Activated CD4-positive, alpha-beta T cell treated with anti-CD3 and anti-CD28 coated beads, Interleukin-2, amount 50 U/mL, for 48 hours (primary cell): ENCODE measurements around the gene BAG1.
A peak's percentile ranks its signal among the peaks of the same experiment; 100 is the strongest.

Experiments used
- DNase-seq, 2 experiments: peaks; one replicate each; pipeline ENCODE4 v3.0.0-alpha.2; 2020

The BAG1 gene

DNA sequence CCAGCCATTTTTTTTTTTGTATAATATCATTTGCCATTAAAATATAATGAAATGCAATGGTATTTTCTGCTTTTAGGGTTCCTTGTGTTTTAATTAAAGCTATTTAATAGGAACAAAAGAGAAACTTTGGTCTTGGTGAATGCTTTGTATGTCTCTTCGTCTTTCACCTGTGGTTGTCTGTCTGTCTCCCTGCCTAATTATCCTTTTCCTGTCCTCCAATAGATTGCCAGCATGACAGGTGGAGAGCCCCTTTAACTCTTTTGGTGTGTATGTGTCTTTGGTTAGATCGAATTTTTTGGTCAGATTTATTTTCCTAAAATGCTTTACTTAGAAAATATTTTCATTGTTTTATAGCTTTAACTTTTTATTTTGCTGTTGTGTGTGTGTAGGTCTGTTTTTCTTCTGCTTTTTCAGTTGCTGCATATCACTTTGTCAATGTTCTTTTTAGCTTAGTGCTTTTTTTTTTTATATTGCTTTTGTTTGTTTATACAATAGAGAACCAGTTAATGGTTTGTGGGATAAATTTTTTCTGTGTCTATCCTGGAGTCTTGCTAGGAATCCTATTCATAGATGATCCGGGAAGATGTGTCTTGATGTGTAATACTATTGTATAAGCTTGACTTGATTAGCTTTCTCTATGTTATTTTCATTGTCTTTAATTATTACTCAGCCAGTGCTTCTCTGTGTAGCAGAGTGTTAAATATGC is 8.9 kb upstream of the BAG1 start:
- no peak for DNase-seq

DNA sequence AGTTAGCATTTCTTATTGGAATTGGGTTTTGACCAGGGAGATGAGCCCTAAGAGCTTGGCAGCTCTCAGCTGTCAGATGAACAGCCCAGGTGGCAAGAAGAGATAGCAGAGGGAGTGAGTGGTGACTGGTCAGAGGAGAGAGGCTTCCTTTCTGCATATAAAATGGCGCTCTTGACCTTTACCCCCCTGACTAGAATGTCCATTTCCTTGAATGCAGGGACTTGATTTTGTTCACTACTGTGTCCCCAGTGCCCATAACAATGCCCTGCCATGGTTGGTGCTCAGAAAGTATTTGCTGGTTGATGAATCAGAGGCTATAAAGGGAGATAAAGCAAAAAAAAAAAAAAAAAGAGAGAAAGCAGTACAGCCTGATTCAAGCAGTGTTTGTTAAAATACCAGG is 7.6 kb upstream of the BAG1 start:
- DNase-seq, result no peak

DNA sequence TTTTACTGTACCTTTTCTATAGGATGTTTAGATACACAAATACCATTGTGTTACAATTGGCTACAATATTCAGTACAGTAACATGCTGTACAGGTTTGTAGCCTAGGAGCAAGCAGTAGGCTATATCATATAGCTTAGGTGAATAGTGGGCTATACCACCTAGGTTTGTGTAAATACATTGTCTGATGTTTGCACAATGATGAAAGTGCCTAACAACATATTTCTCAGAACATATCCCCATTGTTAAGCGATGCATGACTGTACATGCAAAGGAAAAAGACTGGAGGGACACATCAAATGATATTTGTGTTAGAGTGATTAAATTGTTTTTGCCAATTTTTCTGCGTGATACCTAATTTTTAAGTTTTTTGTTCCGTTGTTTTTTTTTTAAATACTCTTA is 5.6 kb upstream of the BAG1 start:
- no peak for DNase-seq

DNA sequence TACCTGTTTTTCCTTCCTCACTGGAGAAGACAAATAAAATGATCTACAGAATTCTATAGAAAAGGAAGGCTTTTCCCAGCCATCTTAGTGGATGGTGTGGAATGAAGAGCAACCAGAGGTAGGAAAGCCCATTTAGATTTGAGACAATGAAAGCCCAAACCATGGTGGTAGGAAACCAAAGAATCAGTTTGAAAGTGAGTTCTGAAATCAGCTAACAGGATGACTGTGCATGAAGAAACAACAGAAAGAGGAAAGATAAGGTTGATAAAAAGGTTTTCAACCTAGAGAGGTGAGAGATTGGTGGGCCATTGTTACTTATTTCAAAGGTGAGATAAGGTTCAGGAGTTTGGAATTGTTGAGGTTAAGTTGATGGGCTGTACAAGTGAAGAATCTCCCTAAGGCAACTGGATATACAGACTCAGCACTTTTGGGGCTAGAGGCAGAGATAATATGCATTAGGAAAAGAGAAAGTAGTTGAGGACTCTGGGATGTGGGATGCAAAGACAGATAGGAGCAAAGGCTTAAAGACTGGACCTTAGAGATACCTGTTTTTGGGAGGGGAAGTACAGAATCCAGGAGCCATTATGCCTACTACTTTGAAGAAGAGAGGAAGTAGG is 2.8 kb upstream of the BAG1 start:
- DNase-seq, result no peak

DNA sequence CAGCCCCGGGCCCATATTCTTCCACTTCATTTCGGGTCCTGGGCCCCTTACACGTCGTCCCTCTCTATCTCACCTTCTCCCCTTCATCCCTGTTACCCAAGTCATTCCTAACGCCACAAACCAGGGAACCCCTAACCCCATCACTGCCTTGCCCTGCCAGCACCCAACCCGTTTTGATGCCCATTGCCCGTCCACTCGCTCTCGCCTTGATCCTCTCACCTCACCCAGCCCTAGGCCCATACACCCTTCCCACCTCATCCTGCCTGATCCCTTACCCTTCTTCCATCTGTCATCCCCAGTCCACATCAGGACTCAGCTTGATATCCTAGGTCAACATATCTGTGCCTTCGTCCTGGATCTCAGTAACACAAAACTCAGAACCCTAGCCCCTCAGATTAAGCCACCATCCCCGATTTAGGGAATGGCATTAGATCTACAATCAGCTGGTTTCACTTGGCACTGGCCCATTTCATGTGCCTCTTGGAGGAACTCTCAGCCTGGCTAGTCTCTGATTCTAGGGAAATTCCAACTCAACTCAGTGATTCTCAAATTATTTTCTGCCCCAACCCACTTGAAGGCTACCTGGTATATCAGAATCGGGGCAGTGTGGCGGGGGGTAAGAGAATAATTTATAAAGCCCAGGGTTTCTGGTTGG is 830 bp upstream of the BAG1 start:
- DNase-seq, result no peak

DNA sequence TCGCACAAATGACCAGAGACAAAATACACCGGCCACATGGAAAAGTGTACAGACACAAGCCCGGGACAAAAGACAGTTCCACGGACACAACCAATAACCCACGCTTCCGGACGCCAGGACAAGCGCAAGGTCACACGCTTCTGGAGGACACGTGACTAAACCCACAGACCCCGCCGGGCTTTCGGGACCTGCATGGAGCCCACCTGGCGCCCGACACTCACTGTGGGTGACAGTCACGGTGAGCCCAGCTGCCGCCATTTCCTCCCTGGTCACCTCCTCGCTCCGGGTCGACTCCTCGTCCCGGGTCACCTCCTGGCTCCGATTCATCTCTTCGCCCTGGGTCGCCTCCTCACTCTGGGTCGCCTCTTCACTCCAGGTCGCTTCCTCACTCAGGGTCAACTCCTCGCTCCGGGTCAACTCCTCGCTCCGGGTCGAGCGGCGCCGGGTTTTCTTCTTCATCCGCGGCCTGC is 470 bp downstream of the BAG1 start:
- DNase-seq, result peak; percentile 43 to 52

DNA sequence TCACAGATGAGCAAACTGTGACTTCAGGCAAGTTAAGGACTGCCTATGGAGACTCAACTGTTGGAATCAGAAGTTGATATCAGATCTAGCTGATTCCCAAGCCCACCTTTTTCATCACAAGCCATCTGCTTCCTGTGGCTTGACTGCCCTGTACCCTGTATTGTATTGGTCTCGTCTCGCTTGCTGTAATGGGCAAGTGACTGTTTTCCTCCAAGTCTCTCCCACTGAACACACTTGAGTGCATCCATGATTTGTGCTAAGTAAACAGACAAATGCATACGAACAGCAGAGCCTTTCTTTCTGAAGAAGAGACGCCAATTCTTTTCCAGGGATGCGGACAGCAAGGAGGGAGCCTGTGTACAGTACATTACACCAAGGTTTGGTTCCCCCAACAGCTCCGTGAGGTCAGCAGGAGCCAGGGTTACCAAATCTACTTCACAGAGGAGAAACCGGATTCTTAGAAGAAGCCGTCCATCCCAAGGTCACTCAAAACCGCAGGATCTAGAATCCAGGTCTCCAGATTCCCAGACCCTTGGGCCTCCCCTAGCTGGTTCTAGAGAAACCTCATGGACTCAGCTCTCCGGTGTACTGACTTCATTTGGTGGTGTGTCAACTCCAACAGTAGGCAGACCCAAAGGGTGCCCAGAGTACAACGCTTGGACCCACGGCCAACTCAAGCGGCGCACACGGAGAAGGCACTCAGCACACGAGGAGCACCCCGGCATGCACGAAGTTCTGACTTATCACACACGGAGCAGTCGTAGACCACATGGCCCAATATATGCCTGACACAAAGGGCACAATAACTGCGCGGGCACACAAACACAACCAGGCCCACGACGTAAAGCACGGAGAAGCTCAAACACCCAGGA is 1.1 kb downstream of the BAG1 start:
- peak in 1 of 2 experiments; percentile 22 for DNase-seq

DNA sequence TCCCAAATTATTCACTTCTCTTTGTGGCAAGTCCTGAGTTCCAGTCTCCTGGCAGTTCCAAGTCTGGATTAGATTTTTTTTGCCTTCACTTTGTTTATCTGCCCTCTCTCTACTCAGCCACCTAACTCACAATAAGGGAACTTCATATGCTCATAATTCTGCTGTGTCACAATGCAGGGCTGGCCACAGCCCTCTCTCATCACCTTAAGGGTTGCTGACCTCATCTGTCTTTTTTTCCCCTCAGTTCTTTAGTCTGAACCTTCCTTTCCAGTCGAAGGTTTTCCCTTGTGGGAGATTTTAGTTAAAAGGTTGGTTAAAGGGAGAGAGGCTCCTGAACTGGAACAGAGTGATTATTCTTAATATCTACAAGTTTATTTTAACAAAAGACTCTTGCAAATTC is 4.1 kb downstream of the BAG1 start:
- no peak for DNase-seq

DNA sequence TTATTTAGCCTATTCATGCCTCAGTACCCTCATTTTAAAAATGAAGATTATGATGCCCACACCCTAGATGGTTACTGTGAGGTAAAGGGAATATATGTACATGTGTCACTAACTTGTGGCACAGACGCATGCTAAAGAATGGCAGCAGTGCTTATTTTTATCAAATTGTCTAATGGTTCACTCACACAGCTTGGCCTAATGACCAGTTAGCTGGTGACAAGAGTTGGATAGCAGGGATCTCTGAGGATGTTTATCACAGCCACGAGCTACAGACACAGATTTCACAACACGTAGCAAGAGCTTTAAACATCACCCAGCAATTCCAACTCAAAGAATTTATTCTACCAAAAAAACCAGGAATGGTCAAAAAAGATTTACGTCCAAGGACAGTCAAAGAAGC is 7.2 kb downstream of the BAG1 start:
- no peak for DNase-seq

DNA sequence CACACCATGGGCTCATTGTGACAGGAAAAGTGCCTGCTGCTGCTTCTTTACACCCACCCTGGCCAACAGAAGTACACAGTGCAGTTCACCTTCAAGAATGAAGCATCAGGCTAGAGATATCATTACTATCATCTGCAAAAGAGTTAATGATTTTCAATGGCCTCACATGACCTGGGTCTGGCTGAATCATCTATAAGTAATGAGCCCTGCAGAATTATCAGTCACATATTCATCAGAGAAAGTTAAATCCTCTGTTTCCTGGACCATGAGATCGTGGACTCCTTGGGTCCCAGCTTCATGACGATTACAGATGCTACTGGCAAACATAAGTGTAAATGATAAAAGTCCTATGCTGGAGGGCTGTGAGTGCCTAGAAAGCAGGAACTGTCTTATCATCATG is 8.3 kb downstream of the BAG1 start:
- no peak for DNase-seq

DNA sequence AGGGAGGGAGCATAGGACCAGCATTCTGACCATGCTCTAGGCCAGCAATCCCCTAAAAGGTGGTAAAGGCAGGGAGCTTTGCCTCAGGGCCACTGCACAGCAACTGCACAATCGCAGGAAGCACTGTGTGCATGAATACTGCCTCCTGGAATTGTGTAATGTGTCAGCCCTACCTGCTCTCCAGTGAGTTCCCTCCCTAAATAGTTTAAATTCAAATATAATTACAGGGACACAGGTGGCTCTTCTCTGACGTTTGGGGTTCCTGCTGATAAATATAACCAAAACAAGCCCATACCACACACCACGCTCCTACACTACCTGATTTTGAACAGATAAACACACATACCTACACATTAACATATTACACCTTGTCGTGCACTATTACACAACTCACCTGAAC is 9.0 kb downstream of the BAG1 start:
- DNase-seq, result no peak

DNA sequence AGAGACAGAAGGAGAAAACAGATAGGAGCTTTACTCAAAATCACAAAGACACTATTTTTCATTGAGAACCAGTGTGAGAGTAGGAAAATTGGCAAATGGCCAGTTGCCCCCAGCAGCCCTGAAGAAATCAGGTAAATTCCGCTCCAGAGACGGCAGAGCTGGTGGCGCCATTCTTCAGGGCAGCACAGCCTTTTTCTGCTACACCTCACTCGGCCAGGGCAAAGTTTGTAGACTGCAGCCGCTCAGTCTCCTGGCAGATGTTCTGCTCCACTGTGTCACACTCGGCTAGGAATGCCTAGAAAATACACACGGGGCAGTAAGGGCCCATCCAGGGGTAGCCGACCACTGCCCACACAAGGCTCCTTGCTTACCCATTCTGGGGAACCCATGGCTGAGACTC is 9.5 kb downstream of the BAG1 start:
- no peak for DNase-seq

DNA sequence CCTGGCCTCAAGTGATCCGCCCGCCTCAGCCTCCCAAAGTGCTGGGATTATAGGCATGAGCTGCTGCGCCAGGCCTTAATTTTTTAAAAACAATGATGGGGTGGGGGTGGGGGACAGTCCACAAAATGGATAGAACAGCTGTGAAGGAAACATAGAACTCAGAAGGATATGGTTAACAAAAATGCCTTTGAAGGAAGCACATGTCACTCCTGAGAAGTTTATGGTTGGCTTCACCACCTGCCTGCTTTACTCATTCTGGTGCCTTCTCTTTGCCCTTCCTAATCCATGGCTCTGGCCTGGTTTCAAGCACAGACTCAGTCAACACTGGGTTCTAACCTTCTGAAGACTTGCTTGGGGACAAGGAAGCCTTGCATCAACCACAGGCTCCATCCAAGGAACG is 10.3 kb downstream of the BAG1 start:
- DNase-seq, result no peak

DNA sequence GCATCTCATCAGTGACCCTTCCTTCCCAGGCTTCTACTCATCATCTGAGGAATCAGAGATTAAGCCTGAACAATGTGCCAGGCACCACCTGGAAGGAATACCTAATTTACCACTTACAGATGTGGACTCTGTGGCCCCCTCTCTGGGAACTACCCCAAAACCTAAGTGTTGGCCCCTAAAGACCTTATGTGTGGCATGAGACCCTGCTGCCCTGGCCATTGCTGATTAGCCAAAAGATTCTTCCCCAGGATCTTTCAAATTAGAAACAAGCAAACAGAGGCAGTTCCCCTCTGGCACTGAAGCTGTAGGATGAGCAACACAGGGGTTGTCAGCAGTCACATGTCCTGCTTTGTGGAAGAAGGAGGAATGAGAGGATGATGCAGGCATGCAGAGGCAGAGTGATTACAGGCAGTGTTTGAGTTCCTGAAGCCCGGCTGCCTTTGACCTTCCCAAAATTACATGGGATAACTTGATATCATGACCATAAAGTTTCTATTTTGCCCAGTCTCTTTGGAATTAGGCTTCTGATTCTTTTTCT is 14.0 kb downstream of the BAG1 start:
- DNase-seq, result no peak

DNA sequence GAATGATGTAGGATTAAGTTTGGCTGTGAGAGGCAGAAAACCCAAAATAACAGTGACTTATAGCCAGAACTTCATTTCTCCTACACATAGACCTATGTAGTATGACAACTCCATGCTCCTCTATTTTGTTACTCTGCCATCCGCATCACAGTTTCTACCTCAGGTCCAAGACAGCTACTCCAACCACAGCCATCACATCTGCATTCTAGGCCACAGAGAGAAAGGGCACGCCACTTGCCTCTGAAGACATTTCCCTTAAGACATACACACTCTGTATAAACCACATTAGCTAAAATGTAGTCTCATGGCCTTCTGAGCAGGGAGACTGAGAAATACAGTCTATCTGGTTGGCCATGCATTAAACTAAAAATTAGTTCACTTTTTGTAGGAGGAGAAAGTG is 14.5 kb downstream of the BAG1 start:
- DNase-seq, result no peak

DNA sequence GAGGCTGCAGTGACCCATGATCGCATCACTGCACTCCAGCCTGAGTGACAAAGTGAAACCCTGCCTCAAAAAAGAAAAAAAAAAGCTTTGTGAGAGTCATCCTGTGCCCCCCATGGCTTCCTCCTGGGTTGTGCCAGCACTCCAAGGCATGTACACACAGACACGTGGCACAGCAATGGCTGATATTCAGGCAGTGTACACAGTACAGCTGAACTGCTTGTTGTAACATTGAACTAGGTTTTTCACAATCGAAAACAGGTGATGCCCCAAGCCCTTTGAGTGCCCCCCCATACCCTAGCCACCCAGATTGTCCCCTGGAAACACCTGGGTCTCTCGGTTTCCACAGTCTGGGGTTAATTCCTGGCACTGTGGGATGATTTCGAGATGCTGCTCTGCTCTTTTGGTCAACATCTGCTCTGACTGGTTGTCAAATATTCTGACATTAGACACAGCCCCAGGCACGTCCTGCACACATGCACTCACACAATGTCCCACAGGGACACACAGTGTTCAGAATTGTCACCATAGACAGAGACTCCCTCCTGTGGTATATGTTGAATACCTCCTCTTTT is 15.3 kb downstream of the BAG1 start:
- DNase-seq, result no peak

DNA sequence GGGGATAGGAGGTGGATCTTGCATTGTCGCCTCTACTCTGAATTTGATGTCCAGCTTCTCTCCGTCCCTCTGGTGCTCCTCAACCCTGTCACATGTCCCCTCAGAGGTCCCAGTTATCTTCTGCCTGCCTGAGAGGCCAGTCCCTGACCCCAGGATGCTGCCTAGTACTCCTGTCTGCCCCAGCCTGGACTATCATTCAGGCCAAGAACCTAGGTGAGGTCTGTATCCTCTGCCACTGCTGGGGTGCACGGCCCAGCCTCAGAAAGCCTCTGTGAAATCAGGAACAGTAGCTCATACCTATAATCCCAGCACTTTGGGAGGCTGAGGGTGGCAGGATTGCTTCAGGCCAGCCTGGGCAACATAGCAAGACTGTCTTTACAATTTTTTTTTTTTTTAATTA is 15.9 kb downstream of the BAG1 start:
- no peak for DNase-seq

DNA sequence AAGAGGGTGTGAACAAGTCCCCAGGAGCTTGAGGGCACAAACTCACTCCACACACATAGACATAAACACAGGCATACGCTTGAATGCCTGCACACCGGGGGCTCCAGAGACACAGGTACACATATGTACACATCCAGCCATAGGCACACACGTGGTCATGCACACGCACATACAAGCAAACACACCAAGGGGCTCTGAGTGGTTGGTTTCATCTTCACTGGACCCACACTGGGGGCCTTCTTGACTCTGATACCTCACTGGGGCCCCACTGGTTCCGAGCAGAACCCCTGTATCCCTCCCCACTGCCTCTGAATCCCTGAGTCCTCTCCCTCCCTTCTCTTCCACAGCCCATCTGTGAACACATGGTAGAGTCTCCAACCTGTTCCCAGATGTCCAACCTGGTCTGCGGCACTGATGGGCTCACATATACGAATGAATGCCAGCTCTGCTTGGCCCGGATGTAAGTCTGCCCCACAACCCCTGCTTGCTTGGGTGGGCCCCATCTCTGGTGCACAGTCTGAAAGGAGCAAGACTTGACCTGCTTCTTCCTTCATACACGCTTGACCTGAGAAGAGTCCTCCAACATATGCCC is 18.1 kb downstream of the BAG1 start:
- no peak for DNase-seq

DNA sequence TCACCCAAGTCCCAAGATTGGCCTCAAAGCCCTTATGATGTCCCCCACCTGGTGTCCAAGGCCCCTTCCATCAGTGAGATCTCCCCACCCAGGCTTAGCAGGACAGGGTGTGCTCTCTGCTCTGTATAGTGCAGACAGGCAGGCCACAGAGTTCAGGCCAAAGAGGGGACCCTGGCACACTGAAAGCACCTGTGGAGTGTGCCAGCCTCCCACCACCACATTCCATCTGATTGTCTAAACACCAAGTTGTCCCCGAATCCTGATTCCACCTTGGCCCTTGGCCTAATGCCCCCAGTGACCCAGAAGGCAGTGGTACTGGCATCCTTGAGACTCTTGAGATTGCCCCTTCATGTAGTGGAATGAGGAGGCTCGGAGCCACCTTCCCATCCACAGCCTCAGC is 19.2 kb downstream of the BAG1 start:
- no peak for DNase-seq

DNA sequence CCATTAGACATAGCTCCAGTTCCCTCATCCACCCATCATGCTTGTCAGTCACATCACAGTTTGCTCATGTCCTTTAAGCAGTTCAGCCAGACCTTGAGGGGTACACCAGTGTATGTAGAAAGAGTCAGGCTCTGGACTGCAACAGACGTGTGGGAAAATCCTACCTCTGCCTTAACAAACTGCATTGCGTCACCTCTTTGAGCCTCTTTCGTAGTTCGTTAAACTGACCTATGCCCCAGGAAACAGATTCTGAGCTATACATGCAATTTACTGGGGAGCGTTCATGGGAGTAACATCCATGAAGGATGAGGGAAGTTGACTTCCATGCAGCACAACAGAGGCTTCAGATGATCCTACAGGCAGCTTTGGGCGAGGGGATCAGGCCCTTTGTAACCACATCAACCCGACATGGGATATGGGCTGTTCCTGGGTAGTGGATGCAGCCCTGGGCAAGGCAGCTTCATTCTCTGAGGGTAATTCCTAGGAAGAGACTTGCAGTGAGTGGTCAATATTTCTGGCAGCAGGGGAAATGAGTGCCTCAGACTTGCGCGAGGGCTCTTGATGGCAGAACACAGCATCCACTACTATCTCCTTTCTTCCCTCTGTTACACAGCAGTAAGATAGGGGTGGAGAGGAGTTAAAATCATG is 20.2 kb downstream of the BAG1 start:
- no peak for DNase-seq

DNA sequence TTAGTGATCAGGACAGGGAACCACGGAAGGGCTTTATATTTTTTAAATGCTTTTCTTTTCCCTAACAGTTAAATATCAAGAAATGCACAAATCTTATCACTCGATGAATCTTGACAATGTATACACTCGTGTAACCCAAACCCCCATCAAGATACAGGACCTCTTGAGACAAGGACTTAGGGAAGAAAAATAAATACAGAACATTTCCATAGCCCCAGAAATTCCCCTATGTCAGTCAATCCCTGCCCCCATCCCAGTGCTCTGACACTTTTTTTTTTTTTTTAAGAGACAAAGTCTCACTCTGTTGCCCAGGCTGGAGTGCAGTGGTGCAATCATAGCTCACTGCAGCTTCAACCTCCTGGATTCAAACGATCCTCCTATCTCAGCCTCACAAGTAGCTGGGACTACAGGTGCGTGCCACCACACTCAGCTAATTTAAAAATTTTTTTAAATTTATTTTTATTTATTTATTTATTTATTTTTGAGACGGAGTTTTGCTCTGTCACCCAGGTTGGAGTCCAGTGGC is 21.8 kb downstream of the BAG1 start:
- DNase-seq, result no peak

DNA sequence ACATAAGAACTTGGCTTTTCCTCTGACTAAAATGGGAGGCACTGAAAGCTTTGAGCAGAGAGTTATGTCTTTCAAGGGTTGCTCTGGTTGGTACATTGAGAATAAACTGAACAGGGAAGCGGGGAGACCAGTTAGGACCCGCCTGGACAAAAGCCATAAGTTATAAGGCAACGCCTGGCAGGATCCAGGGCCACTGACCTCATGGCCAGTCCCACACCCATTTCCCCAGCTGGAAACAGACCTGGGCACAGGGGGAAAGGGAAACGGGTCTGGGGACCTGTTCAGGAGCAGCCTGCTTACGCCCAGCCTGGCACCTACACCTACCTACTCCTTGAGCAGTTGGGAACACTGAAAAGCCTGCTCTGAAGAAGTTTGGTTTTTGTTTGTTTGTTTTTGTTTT is 23.2 kb downstream of the BAG1 start:
- no peak for DNase-seq
